ENCODE results near the gene LIMA1. TPM values are rescaled to one million over a fixed set of nuclear protein-coding genes. Genes with fewer than 3 reads are reported as not detected.
"Not testable (repeated sequence)": the region's sequence is repeated elsewhere in the genome, so short reads cannot be mapped to it uniquely, and the experiment has no call there.

Gene LIMA1
- total RNA-seq, 8 experiments from 2014 or later: 4.7 to 66.5 (median 14.8) TPM

DNA sequence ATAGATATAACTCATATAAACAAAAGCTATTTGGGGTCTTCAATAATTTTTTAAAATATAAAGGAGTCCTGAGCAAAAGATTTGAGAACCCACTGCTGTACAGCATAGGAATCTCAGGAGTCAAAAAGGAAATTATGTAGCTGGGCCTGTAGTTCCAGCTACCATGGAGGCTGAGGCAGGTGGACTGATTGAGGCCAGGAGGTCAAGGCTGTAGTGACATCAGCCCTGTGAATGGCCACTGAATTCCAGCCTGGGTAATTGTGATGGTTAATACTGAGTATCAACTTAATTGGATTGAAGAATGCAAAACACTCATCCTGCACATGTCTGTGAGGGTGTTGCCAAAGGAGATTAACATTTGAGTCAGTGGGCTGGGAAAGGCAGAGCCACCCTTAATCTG is 126.7 kb downstream of the LIMA1 start:
- Histone ChIP-seq H3K27ac (no peak overlapping the region), H3K4me1 (replicated peaks in 1 of 2) (no peaks in the 10 kb centered on the region), H3K4me3 (no peak overlapping the region)
- in situ Hi-C loops (cut with MboI; ENCODE audit: low pct_unique_long_range_greater_than_20kb in 2 of 9, low sequenced_read_pairs in 9 of 9, unreplicated experiment in 9 of 9): no loop called here
- peak in 2 of 8 experiments; percentile 16 to 22 for ATAC-seq (replicated peaks in 6 of 8)

DNA sequence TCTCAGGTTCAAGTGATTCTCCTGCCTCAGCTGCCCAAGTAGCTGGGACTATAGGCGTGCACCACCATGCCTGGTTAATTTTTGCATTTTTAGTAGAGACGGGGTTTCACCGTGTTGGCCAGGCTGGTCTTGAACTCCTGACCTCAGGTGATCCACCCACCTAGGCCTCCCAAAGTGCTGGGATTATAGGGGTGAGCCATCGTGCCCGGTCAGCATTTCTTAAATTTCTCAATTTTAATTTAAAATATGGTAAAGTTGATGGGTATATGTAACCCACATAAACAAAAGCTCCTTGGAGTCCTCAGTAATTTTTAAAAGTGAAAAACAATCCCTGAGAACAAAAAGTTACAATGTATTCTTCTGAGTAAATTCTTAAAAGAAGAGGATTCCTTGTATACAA is 128.4 kb downstream of the LIMA1 start:
- WGBS, 10 experiments: 40 to 100% (median 100%) methylated on average over 1 to 3 of the region's 5 CpGs; no CpG with 5 or more reads in 2 of the 10 experiments

GRCh38 chr12:50151047-50151687 is 132.2 kb downstream of the LIMA1 start:
- WGBS, 10 experiments: 0 to 100% (median 100%) methylated on average over 1 of the region's 1 CpG; no CpG with 5 or more reads in 4 of the 10 experiments
- no peak overlapping the region for H3K4me3 ChIP-seq
- no peaks in the 10 kb centered on the region for H3K4me1 ChIP-seq (replicated peaks in 1 of 2)
- in situ Hi-C loops (cut with MboI; ENCODE audit: low pct_unique_long_range_greater_than_20kb in 2 of 9, low sequenced_read_pairs in 9 of 9, unreplicated experiment in 9 of 9): no loop called here
- no peak for ATAC-seq (replicated peaks in 6 of 8)
- H3K27ac ChIP-seq: no peak overlapping the region

More for the DNA sequence above, 128.4 kb downstream of the LIMA1 start:
- H3K4me1 ChIP-seq (replicated peaks in 1 of 2); H3K4me3 ChIP-seq; H3K27ac ChIP-seq; ATAC-seq (replicated peaks in 6 of 8); in situ Hi-C loops (cut with MboI; ENCODE audit: low pct_unique_long_range_greater_than_20kb in 2 of 9, low sequenced_read_pairs in 9 of 9, unreplicated experiment in 9 of 9): not testable (repeated sequence)

DNA sequence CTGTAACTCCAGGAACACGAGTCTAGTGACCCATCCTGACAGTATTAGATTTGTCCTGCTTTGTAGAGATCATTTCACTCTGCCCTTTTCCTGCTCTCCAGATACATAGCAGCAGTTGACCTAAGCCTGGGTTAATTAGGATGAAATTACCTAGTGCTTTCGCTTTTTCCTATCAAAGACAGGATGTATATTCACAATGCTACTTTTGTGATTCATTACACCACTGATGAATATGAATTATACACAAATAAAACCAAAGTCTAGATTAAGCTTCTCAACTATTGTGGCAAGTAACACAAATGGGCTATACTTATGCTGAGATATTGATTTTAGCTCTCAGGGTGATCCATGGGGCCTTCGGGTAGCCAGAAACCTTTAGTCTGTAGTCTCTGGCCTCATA is 134.0 kb downstream of the LIMA1 start:
- Histone ChIP-seq H3K4me1 (replicated peaks in 1 of 2) (no peaks in the 10 kb centered on the region), H3K27ac (no peak overlapping the region), H3K4me3 (no peak overlapping the region)
- 60 to 93% (median 80%) methylated on average over 1 to 3 of the region's 3 CpGs; no CpG with 5 or more reads in 1 of the 10 experiments for WGBS, 10 experiments
- in situ Hi-C loops (cut with MboI; ENCODE audit: low pct_unique_long_range_greater_than_20kb in 2 of 9, low sequenced_read_pairs in 9 of 9, unreplicated experiment in 9 of 9): no loop called here
- no peak for ATAC-seq (replicated peaks in 6 of 8)

- ATAC-seq (replicated peaks in 6 of 8); H3K4me3 ChIP-seq; H3K27ac ChIP-seq; in situ Hi-C loops (cut with MboI; ENCODE audit: low pct_unique_long_range_greater_than_20kb in 2 of 9, low sequenced_read_pairs in 9 of 9, unreplicated experiment in 9 of 9); H3K4me1 ChIP-seq (replicated peaks in 1 of 2): not testable (repeated sequence)
- WGBS, 10 experiments: 77 to 100% (median 96%) methylated on average over 1 to 5 of the region's 6 CpGs; no CpG with 5 or more reads in 3 of the 10 experiments
Measured at GRCh38 chr12:50148011-50148410, 135.3 kb downstream of the LIMA1 start.

DNA sequence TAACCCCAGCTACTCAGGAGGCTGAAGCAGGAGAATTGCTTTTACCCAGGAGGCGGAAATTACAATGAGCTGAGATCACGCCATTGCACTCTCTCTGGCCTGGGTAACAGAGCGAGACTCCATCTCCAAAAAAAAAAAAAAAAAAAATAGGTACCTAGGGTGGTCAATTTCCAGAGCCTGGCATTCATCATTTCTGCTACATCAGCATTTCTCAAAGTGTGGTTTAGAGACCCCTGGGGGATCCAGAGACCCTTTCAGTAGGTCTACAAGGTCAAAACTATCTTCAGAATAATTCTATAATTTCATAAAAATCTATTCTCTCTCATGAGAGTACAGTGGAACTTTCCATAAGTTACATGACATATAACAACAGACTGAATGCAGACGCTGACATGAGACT is 136.0 kb downstream of the LIMA1 start:
- H3K4me3 ChIP-seq: no peak overlapping the region
- H3K27ac ChIP-seq: no peak overlapping the region
- no peak for ATAC-seq (replicated peaks in 6 of 8)
- in situ Hi-C loops (cut with MboI; ENCODE audit: low pct_unique_long_range_greater_than_20kb in 2 of 9, low sequenced_read_pairs in 9 of 9, unreplicated experiment in 9 of 9): no loop called here
- H3K4me1 ChIP-seq (replicated peaks in 1 of 2): no peaks in the 10 kb centered on the region
- WGBS, 10 experiments: 86 to 100% (median 100%) methylated on average over 1 to 4 of the region's 4 CpGs; no CpG with 5 or more reads in 2 of the 10 experiments

- no peak overlapping the region for H3K4me3 ChIP-seq
- no peak overlapping the region for H3K27ac ChIP-seq
- ATAC-seq (replicated peaks in 6 of 8): no peak
- in situ Hi-C loops (cut with MboI; ENCODE audit: low pct_unique_long_range_greater_than_20kb in 2 of 9, low sequenced_read_pairs in 9 of 9, unreplicated experiment in 9 of 9): no loop called here
- 60 to 100% (median 89%) methylated on average over 1 to 2 of the region's 2 CpGs; no CpG with 5 or more reads in 1 of the 10 experiments for WGBS, 10 experiments
- H3K4me1 ChIP-seq (replicated peaks in 1 of 2): no peaks in the 10 kb centered on the region
Measured at GRCh38 chr12:50145439-50145838, 137.9 kb downstream of the LIMA1 start.

DNA sequence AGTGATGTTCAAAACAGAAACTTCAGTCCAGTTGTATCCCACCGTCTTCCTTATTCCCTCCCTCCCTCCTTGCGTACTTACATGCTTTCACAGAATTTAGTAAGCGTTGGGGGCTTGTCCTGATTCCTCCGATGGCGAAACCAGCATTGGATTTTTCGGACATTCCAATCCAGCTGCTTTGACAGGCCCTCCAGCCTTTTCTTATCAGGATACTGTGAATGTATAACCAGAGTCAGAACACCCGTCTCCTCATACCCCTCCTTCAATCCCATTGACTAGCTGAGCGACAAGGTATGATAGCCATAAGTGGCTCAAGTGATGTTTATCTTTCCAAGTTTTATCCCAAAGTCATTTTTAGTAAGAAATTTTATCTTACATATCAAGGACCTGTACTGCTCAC is 140.3 kb downstream of the LIMA1 start:
- H3K27ac ChIP-seq: no peak overlapping the region
- 80 to 98% (median 93%) methylated on average over 1 to 7 of the region's 8 CpGs; no CpG with 5 or more reads in 2 of the 10 experiments for WGBS, 10 experiments
- ATAC-seq (replicated peaks in 6 of 8): no peak
- H3K4me1 ChIP-seq (replicated peaks in 1 of 2): no peaks in the 10 kb centered on the region
- H3K4me3 ChIP-seq: no peak overlapping the region
- in situ Hi-C loops (cut with MboI; ENCODE audit: low pct_unique_long_range_greater_than_20kb in 2 of 9, low sequenced_read_pairs in 9 of 9, unreplicated experiment in 9 of 9): no loop called here

GRCh38 chr12:50132505-50133135 is 150.7 kb downstream of the LIMA1 start:
- WGBS, 10 experiments: 42 to 100% (median 78%) methylated on average over 1 to 2 of the region's 2 CpGs; no CpG with 5 or more reads in 2 of the 10 experiments
- ATAC-seq (replicated peaks in 6 of 8): peak in 2 of 8 experiments; percentile 12 to 22
- H3K27ac ChIP-seq: no peak overlapping the region

GRCh38 chr12:50129290-50129689 is 154.0 kb downstream of the LIMA1 start:
- 40 to 100% (median 96%) methylated on average over 2 to 4 of the region's 4 CpGs; no CpG with 5 or more reads in 3 of the 10 experiments for WGBS, 10 experiments
- no peak for ATAC-seq (replicated peaks in 6 of 8)
- no peak overlapping the region for H3K4me3 ChIP-seq
- H3K4me1 ChIP-seq (replicated peaks in 1 of 2): no peaks in the 10 kb centered on the region
- H3K27ac ChIP-seq: no peak overlapping the region
- in situ Hi-C loops (cut with MboI; ENCODE audit: low pct_unique_long_range_greater_than_20kb in 2 of 9, low sequenced_read_pairs in 9 of 9, unreplicated experiment in 9 of 9): no loop called here

More at GRCh38 chr12:50132505-50133135, 150.7 kb downstream of the LIMA1 start:
- no peaks in the 10 kb centered on the region for H3K4me1 ChIP-seq (replicated peaks in 1 of 2)
- H3K4me3 ChIP-seq: no peak overlapping the region
- in situ Hi-C loops (cut with MboI; ENCODE audit: low pct_unique_long_range_greater_than_20kb in 2 of 9, low sequenced_read_pairs in 9 of 9, unreplicated experiment in 9 of 9): no loop called here

DNA sequence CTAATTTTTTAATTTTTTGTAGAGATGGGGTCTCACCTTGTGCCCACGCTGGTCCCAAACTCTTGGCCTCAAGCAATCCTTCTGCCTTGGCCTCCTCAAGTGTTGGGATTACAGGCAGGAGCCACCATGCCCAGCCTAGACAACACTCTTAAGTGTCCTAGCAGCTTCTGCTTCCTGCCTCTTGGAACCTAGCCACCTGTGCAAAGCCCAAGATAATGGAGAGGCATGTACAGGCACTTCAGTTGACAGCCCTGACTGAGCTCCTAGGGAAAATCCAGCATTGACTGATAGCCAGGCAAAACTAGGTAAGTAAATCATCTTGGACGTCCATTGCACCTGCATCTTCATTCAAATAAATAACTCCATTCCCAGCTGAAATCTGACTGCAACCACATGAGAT is 155.8 kb downstream of the LIMA1 start:
- in situ Hi-C loops (cut with MboI; ENCODE audit: low pct_unique_long_range_greater_than_20kb in 2 of 9, low sequenced_read_pairs in 9 of 9, unreplicated experiment in 9 of 9): no loop called here
- Histone ChIP-seq H3K4me3 (no peak overlapping the region), H3K4me1 (replicated peaks in 1 of 2) (no peaks in the 10 kb centered on the region), H3K27ac (no peak overlapping the region)
- 57 to 100% (median 86%) methylated on average over 1 to 2 of the region's 2 CpGs; no CpG with 5 or more reads in 1 of the 10 experiments for WGBS, 10 experiments
- no peak for ATAC-seq (replicated peaks in 6 of 8)

All from motor neuron (in vitro differentiated cells).